ENCODE data around the gene TMBIM1. TPM values are rescaled to one million over a fixed set of nuclear protein-coding genes. Genes with fewer than 3 reads are reported as not detected.
"Not testable (repeated sequence)": the region's sequence is repeated elsewhere in the genome, so short reads cannot be mapped to it uniquely, and the experiment has no call there.

Gene TMBIM1
- total RNA-seq, 3 donors from 2014 or later = 168 to 330 (median 170) TPM

DNA sequence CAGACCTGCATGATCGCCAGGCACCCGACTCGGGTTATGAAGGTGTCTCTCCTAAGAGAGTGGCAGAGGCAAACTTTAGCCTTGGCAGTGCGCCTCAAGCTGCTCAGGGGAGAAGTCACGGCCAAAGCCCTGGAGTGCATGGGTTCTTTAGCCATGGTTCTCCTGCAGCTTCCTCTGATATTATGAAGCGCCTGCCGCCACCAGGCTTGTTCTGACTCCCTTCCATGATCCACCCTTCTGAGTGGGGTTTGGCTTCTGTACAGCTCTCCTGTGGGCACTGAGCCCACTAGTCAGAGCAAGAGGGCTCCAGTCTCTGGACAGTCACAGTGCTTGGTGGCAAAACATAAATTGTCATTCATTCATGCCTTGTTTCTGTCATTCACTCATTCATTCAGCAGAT lies 25.9 kb upstream of the TMBIM1 start:
- Histone ChIP-seq H3K36me3 (no peaks in the 10 kb centered on the region), H3K27ac (no peak overlapping the region), H3K4me3 (no peak overlapping the region), H3K9me3 (no peaks in the 10 kb centered on the region), H3K4me1 (no peaks in the 10 kb centered on the region), H3K27me3 (no peaks in the 10 kb centered on the region)
- intact Hi-C loops (cut with DNase I; ENCODE audit: low total_unique reads) = loop anchor here (10.0 kb wide), 1 partner anchor 1913 kb away; no protein-coding TSS in a partner anchor
- no peak for DNase-seq (ENCODE audit: low spot score in 2 of 2)
- TF ChIP-seq POLR2AphosphoS5 (IDR thresholded peaks at IDR 0.05) (no peak), POLR2A (IDR thresholded peaks at IDR 0.05) (no peak)
- TF ChIP-seq, protein P1, sequence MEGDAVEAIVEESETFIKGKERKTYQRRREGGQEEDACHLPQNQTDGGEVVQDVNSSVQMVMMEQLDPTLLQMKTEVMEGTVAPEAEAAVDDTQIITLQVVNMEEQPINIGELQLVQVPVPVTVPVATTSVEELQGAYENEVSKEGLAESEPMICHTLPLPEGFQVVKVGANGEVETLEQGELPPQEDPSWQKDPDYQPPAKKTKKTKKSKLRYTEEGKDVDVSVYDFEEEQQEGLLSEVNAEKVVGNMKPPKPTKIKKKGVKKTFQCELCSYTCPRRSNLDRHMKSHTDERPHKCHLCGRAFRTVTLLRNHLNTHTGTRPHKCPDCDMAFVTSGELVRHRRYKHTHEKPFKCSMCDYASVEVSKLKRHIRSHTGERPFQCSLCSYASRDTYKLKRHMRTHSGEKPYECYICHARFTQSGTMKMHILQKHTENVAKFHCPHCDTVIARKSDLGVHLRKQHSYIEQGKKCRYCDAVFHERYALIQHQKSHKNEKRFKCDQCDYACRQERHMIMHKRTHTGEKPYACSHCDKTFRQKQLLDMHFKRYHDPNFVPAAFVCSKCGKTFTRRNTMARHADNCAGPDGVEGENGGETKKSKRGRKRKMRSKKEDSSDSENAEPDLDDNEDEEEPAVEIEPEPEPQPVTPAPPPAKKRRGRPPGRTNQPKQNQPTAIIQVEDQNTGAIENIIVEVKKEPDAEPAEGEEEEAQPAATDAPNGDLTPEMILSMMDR (IDR thresholded peaks at IDR 0.05) = no peak

GRCh38 chr2:218317835-218318234 lies 25.5 kb upstream of the TMBIM1 start:
- TF ChIP-seq POLR2A (IDR thresholded peaks at IDR 0.05) = no peak
- TF ChIP-seq, protein P1 (IDR thresholded peaks at IDR 0.05) = no peak
- H3K9me3 ChIP-seq = no peaks in the 10 kb centered on the region
- H3K27ac ChIP-seq = no peak overlapping the region

DNA sequence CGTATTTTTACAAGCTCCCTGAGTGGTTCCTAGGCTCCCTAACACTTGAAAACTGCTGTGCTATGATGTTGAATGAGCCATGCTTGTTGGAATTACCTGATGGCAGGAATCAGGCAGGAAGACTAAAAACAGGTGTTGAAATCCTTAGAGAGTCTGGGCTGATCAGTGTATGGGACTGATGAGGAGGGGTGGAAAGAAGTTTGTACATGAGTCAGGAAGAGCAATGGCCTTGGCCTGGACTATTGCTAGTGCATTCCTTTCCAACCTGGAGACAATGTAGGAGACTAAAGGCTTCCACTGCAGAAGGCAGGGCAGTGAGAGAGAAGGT lies 25.0 kb upstream of the TMBIM1 start:
- no peaks in the 10 kb centered on the region for H3K4me1 ChIP-seq
- TF ChIP-seq, protein P1 (IDR thresholded peaks at IDR 0.05) = no peak
- TF ChIP-seq POLR2A (IDR thresholded peaks at IDR 0.05) (no peak), POLR2AphosphoS5 (IDR thresholded peaks at IDR 0.05) (no peak)
- no peak for DNase-seq (ENCODE audit: low spot score in 2 of 2)
- no peaks in the 10 kb centered on the region for H3K9me3 ChIP-seq
- H3K4me3 ChIP-seq = no peak overlapping the region
- intact Hi-C loops (cut with DNase I; ENCODE audit: low total_unique reads) = loop anchor here (10.0 kb wide), 1 partner anchor 1912 kb away; no protein-coding TSS in a partner anchor
- no peak overlapping the region for H3K27ac ChIP-seq
- H3K36me3 ChIP-seq = no peaks in the 10 kb centered on the region
- no peaks in the 10 kb centered on the region for H3K27me3 ChIP-seq

More at GRCh38 chr2:218317835-218318234, 25.5 kb upstream of the TMBIM1 start:
- intact Hi-C loops (cut with DNase I; ENCODE audit: low total_unique reads) = loop anchor here (10.0 kb wide), 1 partner anchor 1913 kb away; no protein-coding TSS in a partner anchor
- no peaks in the 10 kb centered on the region for H3K27me3 ChIP-seq
- H3K4me1 ChIP-seq = no peaks in the 10 kb centered on the region
- H3K36me3 ChIP-seq = no peaks in the 10 kb centered on the region
- no peak overlapping the region for H3K4me3 ChIP-seq
- DNase-seq (ENCODE audit: low spot score in 2 of 2) = no peak

DNA sequence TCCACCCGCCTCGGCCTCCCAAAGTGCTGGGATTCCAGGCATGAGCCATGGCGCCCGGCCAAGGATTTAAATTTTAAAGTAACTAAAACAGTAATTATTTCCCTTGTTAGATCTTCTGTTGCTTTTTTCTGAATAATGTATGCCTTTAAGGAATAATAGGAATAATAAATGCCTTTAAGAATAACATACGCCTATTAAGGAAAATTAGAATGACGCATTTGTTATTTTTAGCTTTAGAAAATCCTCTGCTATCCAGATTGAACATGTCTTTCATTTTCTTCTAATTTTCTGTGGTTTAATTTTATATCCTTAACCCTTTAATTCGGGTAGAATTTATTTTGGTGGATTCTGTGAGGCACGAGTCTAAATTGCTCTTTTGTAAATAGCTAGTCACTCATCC lies 23.1 kb upstream of the TMBIM1 start:
- Histone ChIP-seq H3K9me3 (no peaks in the 10 kb centered on the region), H3K36me3 (no peaks in the 10 kb centered on the region), H3K4me1 (no peaks in the 10 kb centered on the region), H3K27ac (no peak overlapping the region), H3K27me3 (no peaks in the 10 kb centered on the region), H3K4me3 (no peak overlapping the region)
- intact Hi-C loops (cut with DNase I; ENCODE audit: low total_unique reads) = loop anchor here (10.0 kb wide), 1 partner anchor 1911 kb away; no protein-coding TSS in a partner anchor
- no peak for DNase-seq (ENCODE audit: low spot score in 2 of 2)
- TF ChIP-seq, protein P1 (IDR thresholded peaks at IDR 0.05) = no peak
- TF ChIP-seq POLR2AphosphoS5 (IDR thresholded peaks at IDR 0.05) (no peak), POLR2A (IDR thresholded peaks at IDR 0.05) (no peak)

DNA sequence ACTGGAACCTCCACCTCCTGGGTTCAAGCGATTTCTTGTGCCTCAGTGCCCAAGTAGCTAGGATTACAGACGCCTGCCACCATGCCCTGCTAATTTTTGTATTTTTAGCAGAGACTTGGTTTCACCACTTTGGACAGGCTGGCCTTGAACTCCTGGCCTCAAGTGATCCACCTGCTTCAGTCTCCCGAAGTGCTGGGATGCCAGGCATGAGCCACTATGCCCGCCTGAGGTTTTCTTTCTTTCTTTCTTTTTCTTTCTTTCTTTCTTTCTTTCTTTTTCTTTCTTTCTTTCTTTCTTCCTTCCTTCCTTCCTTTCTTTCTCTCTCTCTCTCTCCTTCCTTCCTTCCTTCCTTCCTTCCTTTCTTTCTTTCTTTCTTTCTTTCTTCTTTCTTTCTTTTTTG lies 22.5 kb upstream of the TMBIM1 start:
- not testable (repeated sequence) for H3K36me3 ChIP-seq; H3K9me3 ChIP-seq; H3K27ac ChIP-seq; DNase-seq (ENCODE audit: low spot score in 2 of 2); H3K4me1 ChIP-seq; H3K27me3 ChIP-seq; H3K4me3 ChIP-seq
- intact Hi-C loops (cut with DNase I; ENCODE audit: low total_unique reads) = loop anchor here (10.0 kb wide), 1 partner anchor 1910 kb away; no protein-coding TSS in a partner anchor

DNA sequence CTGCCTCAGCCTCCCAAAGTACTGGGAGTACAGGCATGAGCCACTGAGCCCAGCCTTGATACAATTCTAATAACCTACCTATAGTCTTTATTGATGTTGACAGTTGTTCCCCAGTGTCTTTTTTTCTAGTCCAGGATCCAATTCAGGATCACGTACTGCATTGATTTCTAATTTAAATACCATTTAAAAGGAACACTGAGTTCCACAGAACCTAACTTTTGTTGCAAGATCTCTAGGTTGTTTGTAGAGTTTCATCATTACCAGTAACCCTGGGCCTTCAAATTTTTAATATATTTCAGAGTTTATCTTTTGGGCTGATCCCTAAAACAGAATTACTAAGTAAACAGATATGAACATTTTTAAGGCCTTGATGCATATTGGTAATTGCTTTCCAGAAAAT lies 21.1 kb upstream of the TMBIM1 start:
- no peak overlapping the region for H3K27ac ChIP-seq
- no peak for TF ChIP-seq POLR2AphosphoS5 (IDR thresholded peaks at IDR 0.05)
- TF ChIP-seq, protein P1 (IDR thresholded peaks at IDR 0.05) = no peak
- no peak for TF ChIP-seq POLR2A (IDR thresholded peaks at IDR 0.05)
- intact Hi-C loops (cut with DNase I; ENCODE audit: low total_unique reads) = loop anchor here (10.0 kb wide), 1 partner anchor 1909 kb away; no protein-coding TSS in a partner anchor

More for the DNA sequence above, 21.1 kb upstream of the TMBIM1 start:
- Histone ChIP-seq H3K36me3 (no peaks in the 10 kb centered on the region), H3K9me3 (no peaks in the 10 kb centered on the region), H3K27me3 (no peaks in the 10 kb centered on the region), H3K4me1 (no peaks in the 10 kb centered on the region), H3K4me3 (no peak overlapping the region)
- DNase-seq (ENCODE audit: low spot score in 2 of 2) = no peak

Measured in breast epithelium (tissue), 4 donors.